SJCRH30 (cell line): ENCODE measurements around the gene ANAPC16. TPM values are rescaled to one million over a fixed set of nuclear protein-coding genes. Genes with fewer than 3 reads are reported as not detected.
"Not testable (repeated sequence)": the region's sequence is repeated elsewhere in the genome, so short reads cannot be mapped to it uniquely, and the experiment has no call there.

Source experiments
- DNase-seq, 2 experiments: peaks; one replicate each; pipeline ENCODE4 v3.0.0-alpha.2; 2015 to 2020
- H3K27ac ChIP-seq: fragments of 250-450 bp; sonication (Bioruptor Pico); 2 replicates; pipeline ENCODE4 v1.5.1; 2020; ENCODE audit warnings: mild to moderate bottlenecking, moderate library complexity
- H3K27me3 ChIP-seq: fragments of 250-450 bp; sonication (Bioruptor Pico); 2 replicates; pipeline ENCODE4 v1.5.1; 2020; ENCODE audit warnings: mild to moderate bottlenecking, moderate library complexity
- H3K36me3 ChIP-seq: fragments of 250-450 bp; sonication (Bioruptor Pico); 2 replicates; pipeline ENCODE4 v1.5.1; 2020; ENCODE audit warnings: mild to moderate bottlenecking, moderate library complexity
- H3K4me1 ChIP-seq: fragments of 250-450 bp; sonication (Bioruptor Pico); 2 replicates; pipeline ENCODE4 v1.5.1; 2020; ENCODE audit warnings: mild to moderate bottlenecking, moderate library complexity
- H3K4me3 ChIP-seq: fragments of 250-450 bp; sonication (Bioruptor Pico); 2 replicates; pipeline ENCODE4 v1.5.1; 2020; ENCODE audit warnings: mild to moderate bottlenecking, moderate library complexity
- H3K9me3 ChIP-seq: fragments of 250-450 bp; sonication (Bioruptor Pico); replicated peaks from 2 replicates; pipeline ENCODE4 v1.5.1; 2020; ENCODE audit warnings: mild to moderate bottlenecking, moderate library complexity
- total RNA-seq: library from RNA; depleted of rRNA; stranded (reverse); fragments of >200 nt; shearing (Covaris generic); gene quantifications from 2 replicates; pipeline ENCODE4 v1.2.3, GENCODE V29; 2014

ANAPC16 gene
- total RNA-seq, 1 experiment from 2014 or later: 71.9 TPM

DNA sequence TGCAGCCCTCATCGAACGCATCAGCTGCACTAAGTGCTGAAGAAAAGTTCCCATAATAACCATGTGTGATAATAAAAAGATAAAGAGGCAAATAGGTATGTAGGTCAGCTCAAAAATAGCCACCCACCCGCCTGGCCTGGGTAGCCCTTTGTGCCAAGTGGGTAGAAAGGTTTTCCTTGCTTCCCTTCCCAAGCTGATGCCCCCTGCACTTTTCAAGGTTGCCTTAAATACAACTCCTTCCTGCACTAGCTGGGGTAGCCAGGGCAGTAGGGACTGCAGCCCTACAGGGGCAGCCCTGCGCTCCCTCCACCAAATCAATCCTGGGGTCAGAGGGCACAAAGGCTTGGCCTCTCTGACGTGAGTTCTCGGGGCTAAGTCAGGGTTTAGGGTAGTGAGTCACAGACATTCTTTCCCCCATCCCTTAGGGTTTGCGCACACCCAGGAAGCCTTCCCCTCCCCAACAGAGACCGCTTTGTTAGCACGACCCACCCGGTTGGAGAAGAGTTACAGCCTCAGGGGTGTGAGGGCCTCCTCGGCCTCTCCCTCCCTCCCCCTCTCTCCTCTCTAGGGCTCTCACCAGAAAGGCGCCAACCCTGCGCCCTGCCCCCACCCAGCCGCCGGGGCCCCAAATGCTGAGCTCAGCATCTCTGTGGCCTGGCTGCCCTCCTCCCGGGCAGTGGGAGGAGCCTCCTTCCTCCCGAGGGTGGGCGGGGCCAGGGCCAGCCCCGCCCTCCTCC, 44.6 kb downstream of the ANAPC16 start:
- Histone ChIP-seq H3K27ac (peak overlapping the region; percentile 90), H3K36me3 (no peaks in the 10 kb centered on the region), H3K4me3 (peak overlapping the region; percentile 51), H3K9me3 (no peaks in the 10 kb centered on the region), H3K4me1 (peaks cover 32% of the 10 kb centered on the region), H3K27me3 (no peaks in the 10 kb centered on the region)
- peak; percentile 98 to 99 for DNase-seq

DNA sequence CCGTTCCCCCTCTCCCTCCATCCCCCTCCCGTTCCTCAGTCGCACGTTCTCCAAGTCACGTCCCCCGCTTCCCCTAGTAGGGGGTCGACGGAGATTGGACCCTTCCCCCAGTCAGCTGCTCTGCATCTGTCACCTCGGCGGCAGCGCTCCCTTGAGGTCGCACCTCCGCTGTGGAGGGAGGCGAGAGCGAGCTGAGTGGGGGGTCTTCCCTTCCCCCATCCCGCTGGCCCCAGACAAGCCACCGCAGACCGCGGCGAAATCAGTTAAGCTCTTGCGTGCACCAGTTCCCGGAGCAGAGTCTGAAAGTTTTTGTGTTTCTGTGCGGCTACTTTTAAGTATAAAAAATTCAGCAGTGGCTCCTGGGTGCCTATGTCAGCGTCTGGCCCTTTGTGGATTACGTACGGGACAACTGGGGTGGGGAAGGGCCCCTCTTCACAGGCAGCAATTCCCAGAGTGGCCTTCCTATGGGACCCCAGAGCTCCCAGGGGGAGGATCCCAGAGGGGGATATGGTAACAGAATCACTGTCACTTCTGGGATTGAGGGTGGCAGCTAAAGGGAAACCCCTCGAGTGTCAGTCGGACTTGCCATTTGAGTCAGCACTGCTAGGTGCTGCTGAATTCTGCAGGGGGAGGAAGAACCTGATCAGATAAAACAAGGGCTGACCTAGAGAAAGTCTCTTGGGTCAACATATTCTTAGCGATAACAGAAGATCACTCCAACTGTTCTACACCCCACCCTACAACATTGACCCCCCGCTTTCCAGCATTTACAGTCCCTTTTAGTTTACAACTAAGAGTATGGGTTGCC, 45.4 kb downstream of the ANAPC16 start:
- DNase-seq: no peak
- H3K27me3 ChIP-seq: no peaks in the 10 kb centered on the region
- peak overlapping the region; percentile 51 for H3K4me3 ChIP-seq
- H3K36me3 ChIP-seq: no peaks in the 10 kb centered on the region
- H3K9me3 ChIP-seq: no peaks in the 10 kb centered on the region
- peaks cover 32% of the 10 kb centered on the region for H3K4me1 ChIP-seq
- peak overlapping the region; percentile 90 for H3K27ac ChIP-seq

DNA sequence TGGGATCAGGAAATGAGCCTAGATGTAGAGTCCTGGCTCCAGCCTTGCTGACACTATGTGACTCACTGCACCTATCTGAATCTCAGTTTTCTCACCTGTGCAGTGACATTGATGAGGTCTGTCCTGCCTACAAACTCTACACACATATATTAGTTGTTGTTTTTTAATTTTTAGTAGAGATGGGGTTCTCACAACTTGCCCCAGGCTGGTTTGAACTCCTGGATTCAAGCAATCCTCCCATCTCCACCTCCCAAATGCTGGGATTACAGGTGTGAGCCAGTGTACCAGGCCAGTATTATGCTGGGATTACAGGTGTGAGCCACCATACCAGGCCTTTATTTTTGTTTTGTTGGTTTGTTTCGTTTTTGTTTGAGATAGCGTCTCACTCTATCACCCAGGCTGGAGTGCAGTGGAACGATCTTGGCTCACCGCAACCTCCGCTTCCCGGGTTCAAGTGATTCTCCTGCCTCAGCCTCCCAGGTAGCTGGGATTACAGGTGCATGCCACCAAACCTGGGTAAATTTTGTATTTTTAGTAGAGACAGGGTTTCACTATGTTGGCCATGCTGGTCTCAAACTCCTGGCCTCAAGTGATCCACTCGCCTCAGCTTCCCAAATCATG, 46.1 kb downstream of the ANAPC16 start:
- no peaks in the 10 kb centered on the region for H3K27me3 ChIP-seq
- peaks cover 32% of the 10 kb centered on the region for H3K4me1 ChIP-seq

DNA sequence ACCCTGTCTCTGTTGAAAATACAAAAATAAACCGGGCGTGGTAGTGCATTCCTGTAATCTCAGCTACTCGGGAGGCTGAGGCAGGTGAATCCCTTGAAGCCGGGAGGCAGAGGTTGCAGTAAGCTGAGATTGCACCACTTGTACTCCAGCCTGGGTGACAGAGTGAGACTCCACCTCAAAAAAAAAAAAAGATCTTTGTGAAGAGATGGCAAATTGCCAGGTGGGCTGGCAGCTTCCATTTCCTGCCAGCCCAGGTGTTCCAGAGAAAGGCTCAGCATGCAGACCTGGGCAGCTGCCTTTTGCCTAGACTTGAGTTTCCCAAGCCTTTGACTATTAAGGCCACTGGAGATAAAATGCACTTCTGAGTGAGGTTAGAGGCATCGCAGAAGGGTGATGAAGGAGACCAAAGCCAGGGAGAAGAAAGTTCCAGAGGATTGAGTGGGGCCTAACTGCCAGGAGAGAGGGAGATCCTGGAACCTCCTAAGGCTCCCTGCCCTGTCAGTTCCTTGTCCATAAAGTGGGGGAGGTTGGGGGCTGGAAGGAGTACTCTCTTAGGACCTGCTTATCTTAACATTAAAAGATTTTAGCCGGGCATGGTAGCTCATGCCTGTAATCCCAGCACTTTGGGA, 47.9 kb downstream of the ANAPC16 start:
- no peaks in the 10 kb centered on the region for H3K27me3 ChIP-seq
- H3K27ac ChIP-seq: no peak overlapping the region
- peaks cover 28% of the 10 kb centered on the region for H3K4me1 ChIP-seq
- no peaks in the 10 kb centered on the region for H3K9me3 ChIP-seq
- no peak overlapping the region for H3K4me3 ChIP-seq
- peak; percentile 22 to 57 for DNase-seq
- H3K36me3 ChIP-seq: no peaks in the 10 kb centered on the region

More for the DNA sequence above, 46.1 kb downstream of the ANAPC16 start:
- no peak for DNase-seq
- Histone ChIP-seq H3K9me3 (no peaks in the 10 kb centered on the region), H3K27ac (peak overlapping the region; percentile 90), H3K4me3 (peak overlapping the region; percentile 51), H3K36me3 (no peaks in the 10 kb centered on the region)

DNA sequence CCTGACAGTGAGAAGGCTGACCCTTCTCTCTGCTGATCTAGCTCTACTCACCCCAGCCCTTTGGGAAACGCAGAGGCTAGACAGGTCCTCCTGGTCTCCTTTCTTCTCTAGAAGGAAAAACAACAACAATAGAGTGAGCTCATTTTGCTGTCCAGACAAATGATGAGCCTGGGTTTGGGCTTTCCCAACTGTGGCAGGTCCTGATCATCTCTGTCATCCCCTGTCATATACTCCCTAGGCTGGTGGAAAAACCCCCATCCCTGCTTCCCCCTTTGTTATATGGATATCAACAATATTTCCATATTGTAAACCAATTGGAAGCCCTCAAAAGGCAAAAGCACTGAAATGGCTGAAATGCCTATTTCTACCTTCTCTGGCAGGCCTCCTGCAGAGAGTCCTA, 48.7 kb downstream of the ANAPC16 start:
- H3K36me3 ChIP-seq: no peaks in the 10 kb centered on the region
- no peak overlapping the region for H3K4me3 ChIP-seq
- DNase-seq: no peak
- no peak overlapping the region for H3K27ac ChIP-seq
- no peaks in the 10 kb centered on the region for H3K9me3 ChIP-seq
- peaks cover 20% of the 10 kb centered on the region for H3K4me1 ChIP-seq
- H3K27me3 ChIP-seq: no peaks in the 10 kb centered on the region

DNA sequence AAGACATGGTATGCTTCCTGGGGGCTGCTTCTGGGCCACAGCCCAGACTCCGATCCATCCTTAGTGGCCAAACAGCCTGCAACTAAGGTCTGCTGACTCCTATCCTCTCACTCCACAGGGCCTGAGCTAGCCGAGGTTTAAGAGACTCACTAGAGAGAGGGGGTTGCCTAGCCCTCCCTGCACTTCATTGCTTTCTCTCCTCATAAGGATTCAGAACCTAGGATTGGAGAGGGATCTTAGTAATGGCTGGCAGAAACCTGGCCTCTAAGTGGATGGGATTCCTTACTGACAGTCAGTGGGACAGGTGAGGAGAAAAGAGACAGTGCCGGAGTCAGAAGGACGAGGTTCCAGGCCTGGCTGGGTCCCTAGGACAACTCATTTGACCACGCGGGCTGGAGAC, 49.7 kb downstream of the ANAPC16 start:
- Histone ChIP-seq H3K36me3 (no peaks in the 10 kb centered on the region), H3K9me3 (no peaks in the 10 kb centered on the region), H3K4me1 (peaks cover 12% of the 10 kb centered on the region), H3K4me3 (no peak overlapping the region), H3K27me3 (no peaks in the 10 kb centered on the region), H3K27ac (no peak overlapping the region)
- no peak for DNase-seq

DNA sequence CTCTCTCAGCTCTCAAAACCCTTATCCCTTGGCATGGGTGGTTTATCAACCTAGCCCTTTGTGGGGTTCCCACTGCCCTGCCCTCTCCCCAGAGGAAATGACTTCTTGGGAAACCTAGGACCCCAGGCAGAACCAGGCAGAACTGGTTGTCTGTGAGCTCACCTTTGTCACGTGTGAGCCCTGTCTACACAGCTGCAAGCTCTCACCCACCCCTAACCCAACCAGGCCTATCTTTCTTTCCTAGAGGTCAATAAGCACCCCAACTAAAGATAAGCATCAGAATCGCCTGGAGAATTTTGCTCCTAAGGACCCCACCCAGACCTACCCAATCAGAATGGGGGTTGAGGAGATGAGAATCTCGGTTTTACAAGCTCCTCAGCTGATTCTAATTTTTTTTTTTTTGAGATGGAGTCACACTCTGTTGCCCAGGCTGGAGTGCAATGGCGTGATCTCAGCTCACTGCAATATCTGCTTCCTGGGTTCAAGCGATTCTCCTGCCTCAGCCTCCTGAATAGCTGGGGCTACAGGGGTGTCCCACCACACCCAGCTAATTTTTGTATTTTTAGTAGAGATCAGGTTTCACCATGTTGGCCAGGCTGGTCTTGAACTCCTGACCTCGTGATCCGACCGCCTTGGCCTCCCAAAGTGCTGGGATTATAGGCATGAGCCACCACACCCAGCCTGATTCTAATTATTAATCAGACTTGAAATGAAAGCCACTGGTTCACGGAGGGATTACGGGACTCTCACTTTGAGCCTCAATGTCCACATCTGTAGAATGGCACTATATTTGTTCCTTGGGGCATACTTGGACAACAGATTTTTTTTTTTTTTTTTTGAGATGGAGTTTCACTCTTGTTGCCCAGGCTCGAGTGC, 50.4 kb downstream of the ANAPC16 start:
- no peak for DNase-seq
- H3K36me3 ChIP-seq: no peaks in the 10 kb centered on the region
- peaks cover 12% of the 10 kb centered on the region for H3K4me1 ChIP-seq
- H3K9me3 ChIP-seq: no peaks in the 10 kb centered on the region
- H3K27me3 ChIP-seq: no peaks in the 10 kb centered on the region
- H3K27ac ChIP-seq: no peak overlapping the region
- no peak overlapping the region for H3K4me3 ChIP-seq

DNA sequence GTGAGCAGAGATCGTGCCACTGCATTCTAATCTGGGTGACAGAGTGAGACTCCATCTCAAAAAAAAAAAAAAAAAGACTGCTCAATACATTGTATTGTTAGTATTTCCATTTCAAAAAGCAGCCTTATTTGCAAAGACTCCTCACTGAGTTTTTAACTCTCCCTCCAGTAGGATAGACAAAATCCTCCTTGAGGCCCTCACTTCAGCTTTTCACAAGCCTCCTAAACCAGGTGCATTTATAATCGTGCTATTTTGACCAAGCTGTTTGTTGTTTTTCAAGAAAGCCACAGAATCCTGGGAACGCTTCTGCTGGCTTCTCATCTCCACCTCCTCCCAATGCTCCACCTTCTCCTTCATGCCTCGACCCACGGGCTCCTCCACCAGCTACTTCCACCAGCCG, 51.6 kb downstream of the ANAPC16 start:
- Histone ChIP-seq H3K27ac (no peak overlapping the region), H3K9me3 (no peaks in the 10 kb centered on the region), H3K36me3 (no peaks in the 10 kb centered on the region), H3K27me3 (no peaks in the 10 kb centered on the region), H3K4me1 (peaks cover 10% of the 10 kb centered on the region; the same call in 1 of the 2 replicates), H3K4me3 (no peak overlapping the region)
- DNase-seq: no peak

DNA sequence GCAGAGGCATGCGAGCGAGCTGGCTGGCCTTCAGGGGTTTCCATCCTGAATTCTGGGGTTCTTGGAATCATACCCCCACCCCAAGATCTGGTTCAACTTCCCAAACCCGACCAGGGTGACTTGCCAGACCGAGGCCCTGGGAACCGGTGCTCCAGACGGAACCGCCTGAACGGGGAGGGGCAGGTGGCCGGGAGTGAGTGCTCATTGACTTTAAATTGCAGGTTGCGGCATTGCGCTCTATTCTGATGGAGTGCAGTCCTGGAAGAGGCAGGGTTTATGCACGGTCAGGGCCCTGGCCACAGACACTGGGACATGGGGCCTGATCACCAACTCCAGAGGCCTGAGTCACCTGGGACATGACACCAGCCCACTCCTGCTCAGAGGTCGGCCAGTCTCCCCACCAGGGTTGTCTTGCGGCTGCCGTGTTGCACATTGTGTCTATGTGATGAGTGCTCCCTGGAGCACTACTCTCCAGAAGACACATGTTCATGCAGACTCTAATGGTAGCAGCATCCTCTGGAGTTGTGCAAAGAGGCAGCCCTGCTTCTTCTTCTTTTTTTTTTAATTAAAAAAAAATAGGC, 52.1 kb downstream of the ANAPC16 start:
- no peaks in the 10 kb centered on the region for H3K9me3 ChIP-seq
- H3K27me3 ChIP-seq: no peaks in the 10 kb centered on the region
- H3K27ac ChIP-seq: no peak overlapping the region
- H3K36me3 ChIP-seq: no peaks in the 10 kb centered on the region
- H3K4me1 ChIP-seq: peaks cover 10% of the 10 kb centered on the region; the same call in 1 of the 2 replicates
- DNase-seq: no peak
- no peak overlapping the region for H3K4me3 ChIP-seq

DNA sequence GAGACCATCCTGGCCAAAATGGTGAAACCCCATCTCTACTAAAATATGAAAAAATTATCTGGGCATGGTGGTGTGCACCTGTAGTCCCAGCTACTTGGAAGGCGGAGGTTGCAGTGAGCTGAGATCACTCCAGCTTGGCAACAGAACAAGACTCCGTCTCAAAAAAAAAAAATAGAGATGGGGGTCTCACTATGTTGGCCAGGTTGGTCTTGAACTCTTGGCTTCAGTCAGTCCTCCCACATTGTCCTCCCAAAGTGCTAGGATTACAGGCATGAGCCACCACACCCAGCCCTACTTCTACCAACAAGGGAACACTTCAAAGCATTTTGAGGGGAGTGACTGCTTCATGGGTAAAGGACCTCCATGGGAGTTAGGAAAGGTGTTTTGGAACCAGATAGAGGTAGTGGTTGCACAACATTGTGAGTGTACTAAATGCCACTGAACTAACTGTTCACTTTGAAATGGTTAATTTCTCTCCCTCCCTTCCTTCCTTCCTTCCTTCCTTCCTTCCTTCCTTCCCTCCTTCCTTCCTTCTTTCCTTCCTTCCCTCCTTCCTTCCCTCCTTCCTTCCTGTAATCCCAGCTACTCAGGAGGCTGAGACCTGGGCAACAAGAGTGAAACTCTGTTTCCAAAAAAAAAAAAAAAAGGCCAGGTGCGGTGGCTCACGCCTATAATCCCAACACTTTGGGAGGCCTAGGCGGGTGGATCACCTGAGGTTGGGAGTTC, 52.8 kb downstream of the ANAPC16 start:
- H3K36me3 ChIP-seq, H3K27me3 ChIP-seq: not testable (repeated sequence)

DNA sequence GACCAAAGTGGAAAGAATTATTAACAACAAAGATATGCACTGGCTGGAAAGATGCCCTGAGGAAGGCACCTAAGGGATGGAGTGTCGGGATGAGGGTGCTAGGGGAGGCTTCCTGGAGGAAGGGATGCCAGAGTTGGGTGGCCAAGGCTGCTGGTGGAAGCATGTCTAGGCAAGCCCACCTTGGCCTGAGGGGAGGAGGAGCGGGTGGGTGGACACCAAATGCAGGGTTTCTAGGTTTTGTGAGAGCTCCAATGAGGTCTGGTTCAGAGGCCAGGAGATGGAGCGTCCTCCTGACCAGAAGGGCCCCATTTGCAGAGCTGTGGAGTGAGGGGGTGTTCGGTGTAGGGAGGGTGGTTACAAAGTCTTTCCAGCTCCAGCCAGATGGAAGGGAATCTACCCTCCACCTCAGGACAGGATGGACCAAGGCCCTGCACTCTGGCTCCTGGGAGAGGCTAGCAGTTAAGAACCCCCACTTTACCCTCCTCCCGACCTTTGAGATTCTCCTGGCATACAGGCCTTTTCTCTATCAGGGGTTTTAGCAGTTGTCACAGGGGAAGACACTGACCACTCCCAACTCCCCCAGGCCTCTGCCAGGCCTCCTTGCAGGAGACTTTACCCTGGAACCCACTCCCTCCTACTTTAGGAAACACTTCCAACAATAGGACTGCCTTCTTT, 54.9 kb downstream of the ANAPC16 start:
- no peaks in the 10 kb centered on the region for H3K9me3 ChIP-seq

More for the DNA sequence above, 52.8 kb downstream of the ANAPC16 start:
- not testable (repeated sequence) for H3K27ac ChIP-seq, DNase-seq, H3K4me1 ChIP-seq, H3K9me3 ChIP-seq, H3K4me3 ChIP-seq

DNA sequence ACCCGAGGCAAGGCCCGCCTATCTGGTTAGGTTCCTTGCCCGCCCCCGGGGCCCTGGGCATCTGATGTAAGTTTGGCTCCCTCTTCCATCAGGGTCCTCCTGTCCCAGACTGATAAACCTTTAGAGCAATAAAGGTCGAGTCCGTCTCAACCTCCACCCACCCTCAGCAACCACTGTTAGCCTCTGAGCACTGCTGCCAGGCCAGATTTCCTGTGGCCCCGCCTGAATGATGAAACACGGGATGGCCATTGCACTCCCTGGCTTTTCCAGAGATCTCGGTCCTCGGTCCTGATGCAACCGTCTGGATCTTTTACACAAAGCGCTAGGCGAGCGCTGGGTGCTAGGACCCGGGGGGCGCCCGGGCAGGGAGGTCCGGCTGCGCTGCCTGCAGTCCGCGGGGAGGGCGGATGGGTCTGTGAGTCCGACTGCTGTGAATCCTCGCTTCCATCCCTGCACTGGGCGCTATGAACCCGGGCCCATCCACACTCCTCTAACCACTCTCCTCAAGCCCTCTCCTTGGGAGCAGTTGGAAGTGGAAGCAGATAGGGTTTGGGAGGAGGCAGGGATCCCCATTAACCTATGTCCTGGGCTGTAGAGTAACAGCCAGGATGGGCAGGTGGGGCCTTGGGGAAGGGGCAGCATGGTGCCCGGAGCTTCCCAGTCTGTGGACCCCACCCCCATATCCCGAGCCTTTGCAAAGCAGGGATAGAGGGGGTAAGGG, 57.0 kb downstream of the ANAPC16 start:
- Histone ChIP-seq H3K36me3 (peaks cover 5% of the 10 kb centered on the region; the same call in 1 of the 2 replicates), H3K4me1 (peaks cover 20% of the 10 kb centered on the region), H3K27me3 (no peaks in the 10 kb centered on the region), H3K9me3 (no peaks in the 10 kb centered on the region), H3K27ac (peak overlapping the region; percentile 73), H3K4me3 (peak overlapping the region; percentile 78)
- DNase-seq: peak; percentile 93 to 96

More for the DNA sequence above, 54.9 kb downstream of the ANAPC16 start:
- no peak for DNase-seq
- no peak overlapping the region for H3K4me3 ChIP-seq
- H3K27ac ChIP-seq: no peak overlapping the region
- H3K27me3 ChIP-seq: no peaks in the 10 kb centered on the region
- peaks cover 14% of the 10 kb centered on the region for H3K4me1 ChIP-seq
- peaks cover 5% of the 10 kb centered on the region; the same call in 1 of the 2 replicates for H3K36me3 ChIP-seq
